GM19193 (cell line): ENCODE results near the gene TGFB2.

Experiments used
- POLR2A ChIP-seq: IDR thresholded peaks from 4 replicates; pipeline ENCODE4 v1.6.1; 2011; ENCODE audit not compliant: insufficient read depth, insufficient read length; ENCODE audit errors: extremely low read depth

The TGFB2 gene

DNA sequence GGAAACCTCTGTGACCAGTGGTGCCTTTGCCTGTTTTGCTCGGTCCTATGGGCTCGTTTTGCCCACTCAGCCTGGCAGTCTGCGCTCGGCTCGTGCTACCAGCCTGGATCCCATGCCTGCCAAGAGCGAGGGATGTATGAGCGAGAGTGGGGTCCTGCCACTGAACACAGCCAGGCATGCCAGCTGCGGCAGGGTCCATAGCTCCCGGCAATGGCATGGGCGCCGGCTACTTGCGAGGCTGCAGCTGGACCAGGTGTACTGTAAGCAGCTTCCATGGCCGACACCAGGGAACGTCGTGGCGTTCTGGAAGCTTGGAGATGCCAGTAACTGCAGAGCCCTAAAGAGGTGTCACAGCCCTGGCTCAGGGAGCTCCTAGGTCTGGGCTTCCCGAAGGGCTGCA lies 22.4 kb upstream of the TGFB2 start:
- no peak for TF ChIP-seq POLR2A

DNA sequence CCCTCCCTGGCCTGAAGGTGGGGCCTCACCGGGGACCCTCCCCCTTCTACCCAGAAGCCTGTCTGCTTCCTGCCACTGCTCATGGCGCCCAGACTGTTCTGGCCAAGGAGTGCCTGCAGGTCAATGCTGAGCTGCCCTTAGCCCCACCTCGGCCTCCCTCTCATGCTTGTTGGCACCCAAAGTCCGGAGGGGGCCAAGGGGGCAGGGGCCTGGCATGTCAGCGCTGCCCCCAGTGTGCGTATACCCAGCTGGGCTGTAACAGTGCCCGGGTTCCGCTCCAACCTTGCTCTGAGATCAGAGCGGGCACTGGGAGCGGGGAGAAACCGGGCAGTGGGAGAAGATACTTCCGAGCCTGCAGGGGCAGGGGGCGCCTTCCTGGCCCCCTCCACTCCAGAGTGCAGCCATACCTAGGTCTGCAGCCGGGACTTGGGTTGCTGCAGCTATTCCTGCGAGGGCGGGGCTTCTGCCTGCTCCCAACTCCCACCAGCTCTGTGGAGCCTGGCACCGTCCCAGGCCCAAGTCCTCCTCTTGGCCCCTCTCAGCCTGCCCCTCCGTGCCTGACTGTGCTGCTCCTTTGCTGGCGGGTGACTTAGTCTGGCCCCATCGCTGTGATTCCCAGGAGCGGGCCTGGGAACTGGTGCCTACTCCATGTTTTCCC lies 21.4 kb upstream of the TGFB2 start:
- TF ChIP-seq POLR2A, result no peak

DNA sequence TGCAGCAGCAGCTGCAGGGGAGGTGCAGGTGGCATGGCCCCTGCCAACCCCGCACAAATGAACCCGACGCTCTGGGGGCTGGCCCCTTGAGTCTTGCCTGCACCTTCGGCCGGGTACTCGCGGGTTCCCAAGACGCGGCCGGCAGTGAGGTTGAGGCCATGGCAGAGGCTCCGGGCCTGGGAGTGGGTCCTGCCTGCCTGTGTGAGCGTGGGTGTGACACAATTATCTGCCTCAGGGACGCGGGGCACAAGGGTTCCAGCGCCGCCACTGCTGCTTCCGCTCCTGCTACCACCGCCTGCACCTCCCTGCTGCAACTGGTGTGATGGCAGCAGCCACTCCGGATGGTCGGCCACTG lies 20.9 kb upstream of the TGFB2 start:
- no peak for TF ChIP-seq POLR2A

DNA sequence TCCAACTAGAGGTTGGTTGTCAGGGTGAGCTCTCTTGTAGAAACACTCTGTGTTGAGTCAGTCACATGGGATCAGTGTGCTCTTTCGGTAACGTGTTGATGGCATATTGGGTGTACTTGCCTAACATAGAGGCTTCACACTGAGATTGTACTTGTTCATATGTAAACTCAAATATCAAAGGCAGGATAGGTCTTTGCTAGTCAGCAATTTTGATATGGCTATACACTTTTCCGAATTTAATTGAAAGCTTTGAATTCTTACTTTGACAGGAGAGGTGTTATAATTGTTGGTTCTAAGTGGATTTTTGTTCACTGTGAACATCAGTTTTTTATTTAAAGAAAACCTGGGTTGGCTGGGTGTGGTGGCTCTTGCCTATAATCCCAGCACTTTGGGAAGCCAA lies 16.4 kb upstream of the TGFB2 start:
- no peak for TF ChIP-seq POLR2A

DNA sequence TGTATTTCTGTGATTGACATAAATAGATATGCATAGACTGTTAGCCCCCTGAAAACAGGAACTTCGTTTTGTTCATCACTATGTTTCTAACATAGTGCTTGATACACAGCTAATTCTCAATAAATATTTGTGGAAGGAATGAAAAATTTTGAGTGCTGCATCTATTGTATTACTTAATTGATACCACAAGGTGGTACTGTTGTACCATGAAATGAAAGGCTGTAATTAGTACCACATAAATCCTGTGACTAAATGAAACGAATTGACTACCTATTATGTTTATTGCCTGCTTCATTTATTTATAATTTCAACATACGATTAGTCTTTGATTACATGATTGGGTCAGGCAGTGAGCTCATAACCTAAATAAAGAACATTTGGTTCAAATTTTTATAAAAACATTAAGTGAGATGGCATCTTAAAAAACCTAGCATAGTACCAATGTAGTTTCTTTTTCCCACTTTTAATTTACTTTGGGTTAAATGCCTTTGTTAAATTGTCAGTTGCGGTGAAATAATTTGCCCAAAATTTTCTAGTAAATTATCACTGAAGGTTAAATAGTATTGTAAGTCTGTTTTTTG lies 15.0 kb upstream of the TGFB2 start:
- no peak for TF ChIP-seq POLR2A

DNA sequence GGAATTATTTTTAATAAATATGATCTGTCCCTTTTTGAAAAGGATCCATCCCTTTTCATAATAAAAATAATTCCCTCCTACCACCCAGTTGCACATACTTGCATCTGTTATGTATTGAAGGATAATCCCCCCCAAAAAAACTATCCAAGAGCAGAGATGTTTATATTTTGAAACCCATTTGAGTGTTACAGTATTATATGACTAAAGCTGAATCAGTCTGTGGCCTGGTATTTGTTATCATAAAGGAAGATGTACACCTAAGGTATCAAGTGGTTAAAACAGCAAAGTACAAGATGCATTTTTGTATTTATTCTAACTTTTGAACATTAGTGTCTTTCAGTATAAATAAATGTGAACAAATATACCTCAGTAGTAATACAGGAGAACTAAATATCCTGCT lies 12.7 kb upstream of the TGFB2 start:
- no peak for TF ChIP-seq POLR2A

DNA sequence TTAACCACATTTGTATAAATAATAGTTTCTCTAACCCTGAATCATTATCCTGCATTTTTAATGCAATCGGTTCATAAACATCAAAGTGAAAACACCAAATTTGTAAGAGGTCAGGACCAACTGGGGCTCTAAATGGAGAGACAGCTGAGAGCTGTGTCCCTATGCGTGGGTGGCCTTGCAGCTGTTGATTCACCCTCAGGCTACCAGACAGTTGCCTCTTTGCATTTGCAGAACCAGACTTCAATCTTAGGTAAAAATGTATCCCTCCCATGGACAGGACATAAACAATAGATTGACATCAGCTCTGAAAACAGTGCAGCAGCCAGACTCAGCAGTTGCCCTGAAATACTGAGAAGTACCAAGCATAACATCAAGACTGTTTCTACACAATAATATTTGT lies 8.8 kb upstream of the TGFB2 start:
- no peak for TF ChIP-seq POLR2A

DNA sequence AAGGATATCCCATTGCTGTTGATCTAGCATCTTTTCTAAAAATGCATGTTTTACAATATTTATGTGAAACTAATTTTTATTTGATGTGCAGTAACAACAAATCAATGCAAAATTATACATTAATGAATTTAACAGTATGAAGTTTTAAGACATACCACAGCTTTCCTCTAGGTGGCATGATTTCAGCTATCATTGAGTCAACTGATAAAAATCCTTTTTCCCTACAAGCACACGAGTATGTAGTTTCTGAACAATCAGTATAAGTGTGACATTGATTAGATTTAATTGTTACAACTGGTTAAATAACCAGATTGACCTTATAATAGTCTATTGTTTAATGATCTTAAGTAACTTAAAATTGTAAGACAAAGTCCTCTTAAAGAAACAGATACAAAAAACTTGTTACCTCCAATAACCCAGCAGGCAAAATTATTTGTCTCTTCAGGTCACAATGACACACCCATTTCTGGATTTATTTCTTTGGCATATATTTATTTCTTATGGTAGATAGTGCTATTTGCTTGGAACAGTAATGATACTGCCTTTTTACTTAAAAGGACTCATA lies 5.8 kb upstream of the TGFB2 start:
- no peak for TF ChIP-seq POLR2A

DNA sequence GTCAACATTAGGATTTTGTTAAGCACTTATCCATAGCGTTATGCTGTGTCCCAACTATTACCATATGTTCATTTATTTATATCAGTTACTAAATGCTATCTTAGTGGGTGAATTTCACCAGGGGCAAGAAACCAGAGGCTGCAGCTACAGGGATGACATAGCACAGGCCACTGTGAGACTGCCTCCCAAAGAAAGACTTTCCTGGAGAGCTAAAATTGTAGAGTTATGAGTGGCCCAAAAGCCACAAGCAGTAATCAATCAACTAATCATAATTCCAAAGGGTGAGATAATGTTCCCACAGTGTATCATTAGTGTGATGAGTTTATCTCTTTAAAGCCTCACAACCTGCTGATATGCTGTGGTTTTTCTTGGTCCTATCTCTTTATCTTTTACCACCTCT lies 3.8 kb upstream of the TGFB2 start:
- no peak for TF ChIP-seq POLR2A

DNA sequence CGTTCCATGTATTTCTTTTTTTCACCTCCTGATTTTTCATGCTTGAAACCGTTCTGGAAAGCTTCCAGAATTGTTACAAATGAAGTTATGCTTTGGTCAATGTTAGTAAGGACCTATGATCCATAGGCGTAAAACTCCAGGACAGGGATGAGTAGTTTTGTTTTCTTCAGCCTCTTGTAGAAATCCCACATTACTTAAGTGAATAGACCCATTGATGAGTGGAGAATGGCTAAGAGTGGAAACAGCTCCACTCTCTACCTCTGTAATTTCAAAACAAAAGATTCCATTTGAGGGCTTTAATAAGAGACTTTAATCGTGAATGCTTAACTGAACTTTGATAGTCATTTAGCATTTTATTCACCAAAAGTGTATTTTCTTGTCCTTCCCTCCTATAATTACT lies 3.0 kb upstream of the TGFB2 start:
- TF ChIP-seq POLR2A, result no peak

DNA sequence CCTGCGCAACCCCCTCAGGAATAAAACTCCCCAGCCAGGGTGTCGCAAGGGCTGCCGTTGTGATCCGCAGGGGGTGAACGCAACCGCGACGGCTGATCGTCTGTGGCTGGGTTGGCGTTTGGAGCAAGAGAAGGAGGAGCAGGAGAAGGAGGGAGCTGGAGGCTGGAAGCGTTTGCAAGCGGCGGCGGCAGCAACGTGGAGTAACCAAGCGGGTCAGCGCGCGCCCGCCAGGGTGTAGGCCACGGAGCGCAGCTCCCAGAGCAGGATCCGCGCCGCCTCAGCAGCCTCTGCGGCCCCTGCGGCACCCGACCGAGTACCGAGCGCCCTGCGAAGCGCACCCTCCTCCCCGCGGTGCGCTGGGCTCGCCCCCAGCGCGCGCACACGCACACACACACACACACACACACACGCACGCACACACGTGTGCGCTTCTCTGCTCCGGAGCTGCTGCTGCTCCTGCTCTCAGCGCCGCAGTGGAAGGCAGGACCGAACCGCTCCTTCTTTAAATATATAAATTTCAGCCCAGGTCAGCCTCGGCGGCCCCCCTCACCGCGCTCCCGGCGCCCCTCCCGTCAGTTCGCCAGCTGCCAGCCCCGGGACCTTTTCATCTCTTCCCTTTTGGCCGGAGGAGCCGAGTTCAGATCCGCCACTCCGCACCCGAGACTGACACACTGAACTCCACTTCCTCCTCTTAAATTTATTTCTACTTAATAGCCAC lies 696 bp downstream of the TGFB2 start:
- TF ChIP-seq POLR2A, result no peak

DNA sequence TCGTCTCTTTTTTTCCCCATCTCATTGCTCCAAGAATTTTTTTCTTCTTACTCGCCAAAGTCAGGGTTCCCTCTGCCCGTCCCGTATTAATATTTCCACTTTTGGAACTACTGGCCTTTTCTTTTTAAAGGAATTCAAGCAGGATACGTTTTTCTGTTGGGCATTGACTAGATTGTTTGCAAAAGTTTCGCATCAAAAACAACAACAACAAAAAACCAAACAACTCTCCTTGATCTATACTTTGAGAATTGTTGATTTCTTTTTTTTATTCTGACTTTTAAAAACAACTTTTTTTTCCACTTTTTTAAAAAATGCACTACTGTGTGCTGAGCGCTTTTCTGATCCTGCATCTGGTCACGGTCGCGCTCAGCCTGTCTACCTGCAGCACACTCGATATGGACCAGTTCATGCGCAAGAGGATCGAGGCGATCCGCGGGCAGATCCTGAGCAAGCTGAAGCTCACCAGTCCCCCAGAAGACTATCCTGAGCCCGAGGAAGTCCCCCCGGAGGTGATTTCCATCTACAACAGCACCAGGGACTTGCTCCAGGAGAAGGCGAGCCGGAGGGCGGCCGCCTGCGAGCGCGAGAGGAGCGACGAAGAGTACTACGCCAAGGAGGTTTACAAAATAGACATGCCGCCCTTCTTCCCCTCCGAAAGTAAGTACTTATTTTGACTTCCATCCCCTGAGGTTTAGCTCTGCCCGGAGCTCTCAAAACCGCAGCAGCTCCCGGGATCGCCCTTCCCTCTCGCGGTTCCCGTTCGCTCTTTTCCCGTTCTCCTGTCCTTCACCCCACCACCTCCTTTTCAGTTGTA lies 1.5 kb downstream of the TGFB2 start:
- no peak for TF ChIP-seq POLR2A

DNA sequence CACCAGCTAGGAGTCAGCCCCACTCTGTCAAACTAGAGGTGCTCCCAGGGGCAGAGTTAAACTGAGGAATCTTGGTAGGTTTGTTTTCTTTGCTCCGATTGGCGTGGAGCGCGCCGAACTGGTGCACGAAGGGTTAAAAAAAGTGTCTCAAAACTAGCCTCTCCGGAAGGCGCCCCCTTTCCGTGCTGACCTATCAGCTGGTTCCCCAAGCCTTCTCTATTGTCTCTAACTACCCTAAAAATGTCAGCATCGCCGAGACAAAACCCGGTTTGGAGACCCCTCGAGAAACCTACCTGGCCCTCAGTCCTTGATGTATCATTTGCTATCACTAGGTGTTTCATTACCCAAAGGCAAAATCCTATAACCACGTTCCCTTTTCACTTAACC lies 2.2 kb downstream of the TGFB2 start:
- no peak for TF ChIP-seq POLR2A

DNA sequence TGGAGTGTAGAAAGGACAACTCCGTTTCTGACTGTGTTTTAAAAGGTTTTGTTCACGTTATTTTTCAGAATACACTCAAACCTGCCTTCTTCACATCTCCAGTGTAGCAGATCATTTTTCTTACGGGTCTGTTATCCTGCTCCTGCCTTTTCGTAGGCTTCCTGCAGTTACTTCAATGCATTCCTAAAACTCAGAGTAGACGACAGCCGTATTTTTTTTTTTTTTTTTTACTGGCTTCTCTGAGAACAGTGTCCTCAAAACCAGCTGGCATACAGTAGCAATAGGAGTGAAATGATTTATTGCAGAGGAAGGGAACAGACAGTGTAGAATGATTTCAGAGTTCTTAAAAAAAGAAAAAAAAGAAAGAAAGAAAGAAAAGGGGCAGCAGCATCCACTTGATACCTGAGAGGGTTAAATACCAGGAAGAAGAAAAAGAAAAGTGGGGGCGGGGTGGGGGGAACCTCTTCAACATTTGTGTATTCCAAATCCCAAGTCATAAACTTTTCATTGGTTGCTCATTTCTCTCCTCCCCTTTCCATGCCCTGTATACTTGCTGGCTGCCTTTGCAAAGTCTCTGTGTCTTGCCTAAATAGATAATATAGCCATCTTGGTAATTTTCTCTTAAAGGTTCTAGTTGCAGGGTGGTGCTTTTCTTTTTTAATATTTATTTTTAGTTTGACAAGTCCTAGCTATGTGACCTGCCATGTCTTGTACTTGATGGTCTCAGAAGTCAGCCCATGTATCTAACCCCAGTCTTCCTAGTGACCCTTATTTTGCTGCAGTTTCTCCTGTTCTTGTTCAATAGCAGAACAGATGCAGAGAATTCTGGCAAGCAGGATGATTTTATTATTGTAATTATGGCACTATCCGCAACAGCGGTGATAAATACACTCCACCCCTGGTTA lies 2.8 kb downstream of the TGFB2 start:
- no peak for TF ChIP-seq POLR2A
